T-helper 2 cell treated with Interferon-gamma antibody and Interleukin-4, amounts not matched to agents 100 ng/mL and 5 ng/mL, for 36 hours (primary cell): ENCODE results near the gene RPL26. TPM values are rescaled to one million over a fixed set of nuclear protein-coding genes. Genes with fewer than 3 reads are reported as not detected.
"Not testable (repeated sequence)": the region's sequence is repeated elsewhere in the genome, so short reads cannot be mapped to it uniquely, and the experiment has no call there.

ENCODE experiments used
- intact Hi-C: fragments of 100-400 bp; cut with micrococcal nuclease; formaldehyde crosslinking; loops from one replicate; pipeline ENCODE4 v1.15.1; 2023
- total RNA-seq: library from RNA; stranded (reverse); gene quantifications from 2 replicates; pipeline ENCODE4 v1.2.3, GENCODE V29; 2022

RPL26 gene
- total RNA-seq, 1 donor from 2014 or later, result 2,200 TPM

GRCh38 chr17:8397636-8398035 is 14.6 kb upstream of the RPL26 start, which contains the start of gene RNF222:
Gene RNF222, minus strand, starts transcription at chr17:8397827. Its CDS starts 4,366 bp downstream, at chr17:8393461.
- intact Hi-C loops, result no loop called here

GRCh38 chr17:8394497-8394896 is 11.5 kb upstream of the RPL26 start:
- intact Hi-C loops, result not testable (repeated sequence)

- intact Hi-C loops, result no loop called here
Measured at GRCh38 chr17:8393470-8394231, 10.7 kb upstream of the RPL26 start.

GRCh38 chr17:8392674-8393469 is 9.9 kb upstream of the RPL26 start:
- intact Hi-C loops, result no loop called here

- intact Hi-C loops, result no loop called here
Measured at GRCh38 chr17:8392274-8392673, 9.3 kb upstream of the RPL26 start.

GRCh38 chr17:8391711-8392110 is 8.7 kb upstream of the RPL26 start:
- intact Hi-C loops, result no loop called here

GRCh38 chr17:8387914-8388651 is 5.1 kb upstream of the RPL26 start:
- intact Hi-C loops, result loop anchor here (10.0 kb wide), 1 partner anchor 163 kb away; no protein-coding TSS in a partner anchor

- intact Hi-C loops, result loop anchor here (10.0 kb wide), 1 partner anchor 162 kb away; no protein-coding TSS in a partner anchor
Measured at GRCh38 chr17:8386841-8387240, 3.8 kb upstream of the RPL26 start.

- intact Hi-C loops, result loop anchor here (10.0 kb wide), 1 partner anchor 160 kb away; no protein-coding TSS in a partner anchor
Measured at GRCh38 chr17:8384801-8385378, 1.9 kb upstream of the RPL26 start.

GRCh38 chr17:8382880-8383142 is 182 bp downstream of the RPL26 start:
- intact Hi-C loops, result loop anchor here (1.0 to 10.0 kb wide), 3 partner anchors 52 to 362 kb away; partner anchors contain the start of gene NDEL1

GRCh38 chr17:8382052-8382879 is 727 bp downstream of the RPL26 start:
- intact Hi-C loops, result loop anchor here (10.0 kb wide), 1 partner anchor 157 kb away; no protein-coding TSS in a partner anchor

GRCh38 chr17:8380049-8380448 is 2.9 kb downstream of the RPL26 start:
- intact Hi-C loops, result loop anchor here (10.0 kb wide), 1 partner anchor 155 kb away; no protein-coding TSS in a partner anchor

- intact Hi-C loops, result not testable (repeated sequence)
Measured at GRCh38 chr17:8378117-8378516, 4.9 kb downstream of the RPL26 start.

- intact Hi-C loops, result no loop called here
Measured at GRCh38 chr17:8377422-8377821, 5.6 kb downstream of the RPL26 start.

- intact Hi-C loops, result no loop called here
Measured at GRCh38 chr17:8376271-8377067, 6.5 kb downstream of the RPL26 start, which contains the start of gene KRABD2. Gene KRABD2, minus strand, starts transcription at chr17:8376704.

GRCh38 chr17:8375738-8376259 is 7.2 kb downstream of the RPL26 start:
- intact Hi-C loops, result no loop called here

- intact Hi-C loops, result not testable (repeated sequence)
Measured at GRCh38 chr17:8373856-8374255, 9.1 kb downstream of the RPL26 start.

- intact Hi-C loops, result no loop called here
Measured at GRCh38 chr17:8372422-8372821, 10.6 kb downstream of the RPL26 start.

- intact Hi-C loops, result no loop called here
Measured at GRCh38 chr17:8371786-8372185, 11.2 kb downstream of the RPL26 start.
